ENCODE measurements around the gene TINAG.

Gene TINAG

GRCh38 chr6:54426995-54427394 is 118.8 kb downstream of the TINAG start:
- TF ChIP-seq POLR2A (IDR thresholded peaks at IDR 0.05; ENCODE audit: low read length): no peak
- no peak for TF ChIP-seq GATA1 (IDR thresholded peaks at IDR 0.05; ENCODE audit: low read depth, low read length)
- no peak for DNase-seq

DNA sequence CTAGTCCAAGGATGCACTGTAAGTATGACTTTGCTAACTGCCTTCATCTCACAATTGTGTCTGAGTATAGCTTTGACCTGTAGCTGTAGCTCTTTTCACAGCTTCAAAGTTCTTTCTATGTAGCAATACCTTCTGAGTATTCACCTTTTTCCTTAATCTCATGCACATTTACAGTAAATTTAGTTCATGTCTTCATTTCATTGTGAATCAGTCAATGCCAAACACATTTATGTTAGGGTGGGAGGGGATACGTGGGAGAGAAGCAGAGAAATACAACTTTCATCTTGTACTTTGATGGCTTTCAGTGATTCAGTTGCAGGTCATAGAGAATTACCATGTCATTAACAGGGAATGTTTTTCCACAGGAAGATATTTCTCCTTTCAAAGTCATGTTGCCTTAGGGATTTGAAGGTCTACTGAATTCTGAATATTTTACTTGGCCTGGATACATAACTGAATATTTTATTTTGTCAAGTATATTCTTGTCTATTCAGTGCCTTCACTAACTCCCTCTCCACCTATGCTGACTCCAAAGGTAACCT is 119.2 kb downstream of the TINAG start:
- no peak for TF ChIP-seq GATA1 (IDR thresholded peaks at IDR 0.05; ENCODE audit: low read depth, low read length)
- no peak for TF ChIP-seq POLR2A (IDR thresholded peaks at IDR 0.05; ENCODE audit: low read length)
- no peak for DNase-seq

DNA sequence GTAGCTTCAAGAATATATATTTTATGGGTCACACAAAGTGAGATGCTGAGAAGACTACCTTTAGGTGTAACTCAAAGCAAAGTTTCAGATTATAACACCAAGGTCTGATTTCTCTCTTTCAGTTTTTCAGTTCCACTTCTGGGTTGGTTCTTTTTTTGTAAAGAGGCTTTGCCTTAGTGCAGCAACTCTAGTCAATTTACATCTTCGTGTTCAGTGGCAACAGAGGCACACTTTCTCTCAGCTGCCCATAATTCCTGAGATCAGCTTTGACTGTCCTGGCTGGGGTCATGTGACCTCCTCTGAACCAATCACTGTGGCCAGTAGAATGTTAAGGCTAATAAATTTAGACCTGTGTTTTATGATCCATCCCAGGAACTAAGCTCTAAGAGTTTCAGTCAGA is 120.2 kb downstream of the TINAG start:
- TF ChIP-seq GATA1 (IDR thresholded peaks at IDR 0.05; ENCODE audit: low read depth, low read length): no peak
- no peak for TF ChIP-seq POLR2A (IDR thresholded peaks at IDR 0.05; ENCODE audit: low read length)
- no peak for DNase-seq

GRCh38 chr6:54431466-54431865 is 123.2 kb downstream of the TINAG start:
- DNase-seq: no peak
- no peak for TF ChIP-seq POLR2A (IDR thresholded peaks at IDR 0.05; ENCODE audit: low read length)
- no peak for TF ChIP-seq GATA1 (IDR thresholded peaks at IDR 0.05; ENCODE audit: low read depth, low read length)
